WI38 (cell line): Measurements from ENCODE around the gene MRPL16.

ENCODE experiments used
- H3K4me3 ChIP-seq: 2 replicates; pipeline ENCODE4 v1.5.1; 2011; ENCODE audit warnings: low read depth, mild to moderate bottlenecking, control low read depth, low read length
- TF ChIP-seq, protein P1 (sequence below): IDR thresholded peaks from 2 replicates; pipeline ENCODE4 v1.5.1; 2012; ENCODE audit warnings: low read depth, mild to moderate bottlenecking, control low read depth, low read length

Gene MRPL16

DNA sequence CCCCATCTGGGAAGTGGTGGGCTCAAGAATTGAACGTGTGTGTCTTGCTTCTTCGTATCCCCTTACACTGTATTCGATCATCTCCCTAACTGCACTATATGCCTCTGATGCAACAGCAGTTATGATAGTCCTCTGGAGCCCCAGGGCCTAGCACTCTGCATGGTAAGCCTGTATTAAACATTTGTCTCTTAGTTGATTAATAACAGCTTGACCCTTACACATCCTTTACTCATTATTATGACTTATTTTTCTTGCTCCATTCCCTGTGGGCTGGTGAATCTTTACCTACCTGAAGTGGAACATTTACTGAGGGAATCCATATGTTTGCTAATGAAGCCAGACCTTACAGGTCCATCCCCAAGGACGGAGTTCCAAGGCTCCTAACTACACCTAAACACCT lies 49.8 kb downstream of the MRPL16 start:
- no peak overlapping the region for H3K4me3 ChIP-seq
- TF ChIP-seq, protein P1, sequence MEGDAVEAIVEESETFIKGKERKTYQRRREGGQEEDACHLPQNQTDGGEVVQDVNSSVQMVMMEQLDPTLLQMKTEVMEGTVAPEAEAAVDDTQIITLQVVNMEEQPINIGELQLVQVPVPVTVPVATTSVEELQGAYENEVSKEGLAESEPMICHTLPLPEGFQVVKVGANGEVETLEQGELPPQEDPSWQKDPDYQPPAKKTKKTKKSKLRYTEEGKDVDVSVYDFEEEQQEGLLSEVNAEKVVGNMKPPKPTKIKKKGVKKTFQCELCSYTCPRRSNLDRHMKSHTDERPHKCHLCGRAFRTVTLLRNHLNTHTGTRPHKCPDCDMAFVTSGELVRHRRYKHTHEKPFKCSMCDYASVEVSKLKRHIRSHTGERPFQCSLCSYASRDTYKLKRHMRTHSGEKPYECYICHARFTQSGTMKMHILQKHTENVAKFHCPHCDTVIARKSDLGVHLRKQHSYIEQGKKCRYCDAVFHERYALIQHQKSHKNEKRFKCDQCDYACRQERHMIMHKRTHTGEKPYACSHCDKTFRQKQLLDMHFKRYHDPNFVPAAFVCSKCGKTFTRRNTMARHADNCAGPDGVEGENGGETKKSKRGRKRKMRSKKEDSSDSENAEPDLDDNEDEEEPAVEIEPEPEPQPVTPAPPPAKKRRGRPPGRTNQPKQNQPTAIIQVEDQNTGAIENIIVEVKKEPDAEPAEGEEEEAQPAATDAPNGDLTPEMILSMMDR, result no peak

DNA sequence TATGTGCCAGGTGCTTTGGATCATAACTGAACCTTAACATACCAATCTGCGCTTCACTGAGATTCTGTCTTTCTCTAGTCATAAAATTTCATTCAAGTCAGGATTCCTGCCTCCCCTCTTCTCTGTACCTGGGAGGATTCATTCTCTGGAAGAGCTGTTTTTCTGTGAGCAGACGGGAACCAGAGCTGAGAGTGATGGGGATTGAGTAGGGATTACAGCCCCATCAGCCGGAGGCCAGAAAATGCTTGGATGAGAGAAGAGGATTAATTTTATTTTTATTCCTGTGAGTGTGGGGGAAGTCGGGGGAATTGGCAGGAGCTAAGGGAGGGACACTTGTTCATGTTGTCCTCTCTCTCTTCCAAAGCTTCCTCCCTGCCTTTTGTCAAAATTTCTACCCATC lies 50.7 kb downstream of the MRPL16 start:
- TF ChIP-seq, protein P1, result no peak
- H3K4me3 ChIP-seq, result no peak overlapping the region

DNA sequence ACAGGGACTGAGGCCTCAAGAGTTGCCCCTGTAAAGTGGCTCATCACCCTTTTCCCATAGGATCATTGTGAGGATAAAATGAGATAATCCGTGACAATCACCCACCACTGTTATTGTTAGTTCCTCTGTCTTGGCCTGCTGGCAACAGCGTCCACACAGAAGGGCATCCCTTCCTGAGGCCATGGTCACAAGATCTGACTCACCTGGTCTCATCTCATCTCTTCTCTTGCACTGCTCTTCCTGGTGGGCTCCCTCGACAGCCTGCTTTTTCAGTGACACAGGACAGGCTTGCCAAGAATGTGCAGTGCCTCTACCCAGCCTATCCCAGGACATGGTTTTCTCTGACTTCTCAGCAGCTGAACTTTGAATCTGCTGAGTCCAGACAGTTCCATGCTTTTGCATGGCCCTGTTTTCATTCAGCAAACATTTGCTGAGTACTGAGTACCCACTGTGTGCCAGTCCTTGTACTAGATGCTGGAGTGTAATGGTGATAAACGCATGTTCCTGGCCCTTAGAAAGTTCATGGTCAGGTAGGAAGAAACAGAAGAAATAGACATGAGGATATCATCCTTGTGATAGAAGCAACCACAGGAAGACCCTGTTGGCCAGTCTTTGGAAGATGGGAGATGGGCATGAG lies 52.1 kb downstream of the MRPL16 start:
- TF ChIP-seq, protein P1, result no peak

DNA sequence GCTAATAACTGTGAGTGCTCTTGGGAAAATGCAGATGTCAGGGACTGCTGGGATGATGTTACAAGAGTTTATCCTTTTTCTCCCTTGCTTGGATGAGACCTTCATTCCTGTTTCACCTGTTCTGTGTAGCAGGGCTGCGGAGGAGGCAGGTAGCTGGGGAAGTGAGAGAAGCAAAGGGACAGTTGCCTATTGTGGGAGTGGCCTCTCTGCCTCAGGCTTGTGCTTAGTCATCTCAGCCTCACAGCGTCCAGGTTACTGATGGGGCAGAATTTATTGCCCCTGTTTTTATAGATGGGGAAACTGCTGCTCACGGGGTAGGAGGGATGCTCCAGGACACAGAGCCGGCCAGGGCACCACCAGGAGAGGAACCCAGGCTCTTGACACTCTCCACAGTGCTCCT lies 53.7 kb downstream of the MRPL16 start:
- H3K4me3 ChIP-seq, result no peak overlapping the region
- TF ChIP-seq, protein P1, result no peak

More for the DNA sequence above, 52.1 kb downstream of the MRPL16 start:
- no peak overlapping the region for H3K4me3 ChIP-seq

DNA sequence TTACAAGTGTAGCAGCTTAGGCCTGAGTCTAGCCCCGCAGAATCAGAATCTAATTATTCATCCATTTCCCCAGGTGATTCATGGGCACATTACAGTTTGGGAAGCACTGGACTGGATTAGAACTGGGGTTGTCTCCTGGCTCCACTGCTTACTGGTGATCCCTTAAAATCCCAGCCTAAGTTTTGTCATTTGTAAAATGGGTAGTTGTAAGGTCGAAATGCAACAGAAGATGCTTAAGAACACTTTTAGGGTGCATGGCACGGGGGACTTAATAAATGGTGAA lies 54.1 kb downstream of the MRPL16 start:
- no peak overlapping the region for H3K4me3 ChIP-seq
- TF ChIP-seq, protein P1, result no peak
